ENCODE measurements around the gene SLF1. TPM values are rescaled to one million over a fixed set of nuclear protein-coding genes. Genes with fewer than 3 reads are reported as not detected.

SLF1 gene
- total RNA-seq, 1 donor from 2014 or later = 19.6 TPM

DNA sequence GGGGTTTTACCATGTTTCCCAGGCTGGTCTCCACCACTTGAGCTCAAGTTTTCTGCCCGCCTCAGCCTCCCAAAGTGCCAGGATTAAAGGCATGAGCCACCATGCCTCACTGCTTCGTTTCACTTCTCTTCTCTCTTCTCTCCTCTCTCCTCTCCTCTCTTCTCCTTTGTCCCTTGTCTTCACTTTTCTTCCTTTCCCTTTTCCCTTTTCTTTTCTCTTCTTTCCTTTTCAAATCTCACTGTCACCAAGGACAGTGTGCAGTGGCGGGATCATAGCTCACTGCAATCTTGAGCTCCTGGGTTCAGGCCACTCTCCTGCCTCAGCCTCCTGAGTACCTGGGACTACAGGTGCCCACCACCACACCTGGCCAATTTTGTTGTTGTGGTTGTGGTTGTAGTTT is 49.5 kb downstream of the SLF1 start:
- DNase-seq = no peak

DNA sequence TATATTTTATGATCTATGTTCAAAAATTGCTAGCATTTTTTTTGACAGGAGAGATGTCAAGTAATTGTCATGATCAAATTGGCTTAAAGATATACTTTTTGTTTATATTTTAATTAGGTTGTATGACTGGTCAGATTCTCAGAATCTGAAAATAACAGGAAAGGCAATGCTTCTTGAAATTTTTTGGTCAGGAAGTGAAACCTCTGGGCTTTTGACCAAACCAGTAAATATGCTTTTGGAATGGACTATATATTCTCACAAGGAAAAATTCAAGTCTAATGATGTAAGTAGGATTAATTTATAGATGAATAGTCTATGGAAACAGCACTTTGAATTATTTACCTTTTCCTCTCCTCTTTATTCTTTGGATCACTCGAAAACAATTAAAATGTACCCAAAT is 52.3 kb downstream of the SLF1 start:
- no peak for DNase-seq

DNA sequence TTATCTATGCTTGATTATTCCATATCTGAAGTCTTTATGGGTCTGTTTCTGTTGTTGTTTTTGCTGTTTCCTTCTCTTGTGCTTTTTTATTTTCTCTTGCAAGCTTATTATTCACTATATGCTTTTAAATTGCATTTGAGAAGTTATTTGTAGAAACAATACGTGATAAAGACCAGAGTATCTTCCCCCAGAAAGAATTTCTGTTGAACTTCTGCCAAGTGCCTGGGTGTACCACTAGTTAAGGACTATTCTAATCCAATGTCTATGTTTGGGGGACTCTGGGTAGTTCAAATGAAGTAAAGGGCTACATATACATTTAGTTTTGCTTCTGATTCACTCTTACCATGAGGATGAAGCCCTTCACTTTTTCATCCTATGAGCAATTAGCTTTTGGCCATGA is 54.3 kb downstream of the SLF1 start:
- no peak for DNase-seq

DNA sequence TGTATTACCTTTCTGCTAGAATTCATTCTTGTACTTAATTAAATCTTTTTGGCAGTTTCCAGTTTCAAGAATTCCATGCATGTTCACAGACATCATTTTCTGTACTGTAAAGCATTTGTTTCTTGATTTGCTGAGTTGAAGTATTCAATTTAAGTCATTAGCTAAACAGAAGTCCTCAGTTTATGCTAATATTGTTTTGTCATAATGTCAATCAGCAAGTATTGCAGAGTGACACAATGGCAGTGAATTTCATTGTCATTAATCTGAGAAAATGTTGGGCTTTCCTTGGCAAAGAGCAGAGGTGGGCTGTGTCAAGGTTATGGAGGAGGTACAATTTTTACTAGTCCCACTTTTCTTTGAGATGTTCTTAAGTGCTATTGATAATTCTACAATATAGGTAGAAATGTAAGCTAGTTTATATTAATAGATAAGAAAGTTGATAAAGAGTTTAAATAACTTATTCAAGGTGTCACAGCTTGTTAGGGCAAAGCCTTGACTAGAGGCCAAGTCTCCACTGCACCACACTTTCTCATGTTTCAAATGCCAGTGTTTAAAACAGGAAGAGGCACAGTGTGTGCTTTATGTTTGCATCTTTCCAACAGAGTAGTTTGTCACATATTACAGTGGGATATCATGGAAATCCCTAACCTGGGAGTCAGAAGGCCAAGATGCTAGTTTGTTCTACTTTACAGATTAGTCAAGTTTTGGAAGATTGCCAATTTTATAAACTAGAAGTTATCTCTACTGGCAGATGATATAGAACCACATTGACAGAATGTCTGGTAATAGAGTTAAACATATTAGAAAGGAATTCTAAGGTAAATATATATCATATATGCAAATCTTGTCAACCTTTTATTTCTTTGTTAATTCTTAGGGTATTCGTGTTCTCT is 56.3 kb downstream of the SLF1 start:
- DNase-seq = peak; percentile 23

DNA sequence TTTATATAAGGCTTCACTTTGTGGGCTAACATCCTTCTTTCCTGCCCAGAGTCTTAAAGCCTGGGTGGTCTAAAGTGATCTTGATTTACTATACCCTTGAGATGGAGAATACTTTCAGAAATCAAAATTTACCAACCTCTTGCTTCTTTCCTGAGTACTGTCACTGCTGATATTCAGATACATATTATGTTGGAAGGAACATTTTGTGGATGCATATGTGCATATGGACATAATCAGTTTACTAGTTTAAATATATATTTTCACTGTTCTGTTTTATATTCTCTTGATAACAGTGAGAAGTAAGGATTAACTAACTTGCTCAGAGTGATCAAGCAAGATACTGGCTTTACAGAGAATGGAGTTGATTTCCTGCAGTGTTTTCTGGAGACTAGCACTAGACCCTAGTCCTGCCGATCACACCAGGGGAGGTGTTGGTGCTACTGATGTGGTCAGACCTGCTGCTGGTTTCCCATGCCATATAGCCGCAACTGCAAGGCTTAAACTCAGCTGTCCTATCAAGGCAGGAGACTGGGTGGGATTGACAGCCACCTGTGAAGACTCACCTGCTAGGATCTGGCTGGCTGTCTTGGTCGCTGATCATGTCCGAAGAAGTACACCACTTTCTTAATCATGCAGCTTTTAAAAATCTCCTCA is 57.6 kb downstream of the SLF1 start:
- no peak for DNase-seq

DNA sequence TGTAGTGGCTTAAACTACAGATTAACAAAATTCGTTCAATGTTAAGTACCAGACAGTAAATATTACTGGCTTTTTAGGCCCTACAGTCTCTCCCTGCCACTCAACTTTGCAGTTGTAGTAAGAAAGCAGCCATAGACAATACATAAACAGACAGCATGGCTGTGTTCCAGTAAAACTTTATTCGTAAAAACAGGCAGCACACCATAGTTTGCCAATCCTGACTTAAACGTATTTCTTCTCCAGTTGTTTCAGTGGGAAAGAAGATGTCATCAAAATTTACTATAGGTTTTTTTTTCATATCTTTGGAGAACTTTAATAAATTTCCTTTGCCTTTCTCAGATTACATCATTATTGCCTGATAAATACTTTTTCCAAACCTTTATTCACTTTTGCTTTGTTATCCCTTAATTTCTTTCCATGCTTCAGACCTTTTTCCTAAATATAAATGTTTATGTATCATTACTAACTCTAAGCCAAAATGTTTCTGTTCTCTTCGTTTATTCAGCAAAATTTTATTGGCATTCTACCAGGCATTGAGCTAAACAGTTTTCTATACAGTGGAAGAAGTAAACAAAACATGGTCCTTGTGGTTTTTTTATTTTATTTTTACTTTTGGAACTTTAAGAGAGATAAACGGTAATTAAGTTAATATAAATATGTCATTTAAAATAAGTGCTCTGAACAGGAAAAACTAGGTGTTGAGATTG is 64.5 kb downstream of the SLF1 start:
- DNase-seq = no peak

DNA sequence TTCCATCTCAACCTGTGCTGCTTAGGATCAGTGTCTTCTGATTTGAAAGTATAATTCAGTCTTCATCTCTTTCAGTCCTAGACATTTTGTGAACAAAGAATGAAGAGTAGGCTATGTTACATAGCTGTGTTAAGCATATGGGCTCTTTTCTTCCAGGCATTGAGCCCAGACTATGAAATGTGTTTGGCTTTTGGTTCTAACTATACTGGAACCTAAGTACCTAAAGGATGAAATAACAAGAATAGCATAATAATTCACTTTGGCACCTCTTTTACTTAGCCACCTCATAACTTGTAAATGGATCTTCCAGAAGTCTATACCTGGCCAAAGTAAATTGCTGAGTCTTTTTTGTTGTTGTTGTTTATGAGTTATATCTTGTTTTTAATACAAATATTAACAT is 71.4 kb downstream of the SLF1 start:
- DNase-seq = no peak

DNA sequence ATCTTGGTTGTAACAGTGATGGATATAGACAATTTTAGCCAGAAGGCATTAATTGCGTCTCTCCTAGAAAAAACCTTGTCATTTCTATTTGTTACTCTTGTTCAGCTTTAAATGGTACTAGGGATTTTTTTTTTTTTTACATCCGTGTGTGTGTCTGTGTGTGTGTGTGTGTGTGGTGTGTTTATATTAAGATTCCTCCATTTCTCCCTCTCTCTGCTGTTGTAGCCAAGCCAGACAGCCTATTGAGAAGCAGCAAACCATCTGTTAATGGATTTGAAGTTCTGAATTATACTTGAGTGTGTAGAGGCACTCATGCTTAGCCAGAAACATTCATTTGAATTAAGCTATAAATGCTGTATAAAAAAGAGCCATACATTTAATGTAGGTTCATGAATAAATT is 72.3 kb downstream of the SLF1 start:
- DNase-seq = no peak

DNA sequence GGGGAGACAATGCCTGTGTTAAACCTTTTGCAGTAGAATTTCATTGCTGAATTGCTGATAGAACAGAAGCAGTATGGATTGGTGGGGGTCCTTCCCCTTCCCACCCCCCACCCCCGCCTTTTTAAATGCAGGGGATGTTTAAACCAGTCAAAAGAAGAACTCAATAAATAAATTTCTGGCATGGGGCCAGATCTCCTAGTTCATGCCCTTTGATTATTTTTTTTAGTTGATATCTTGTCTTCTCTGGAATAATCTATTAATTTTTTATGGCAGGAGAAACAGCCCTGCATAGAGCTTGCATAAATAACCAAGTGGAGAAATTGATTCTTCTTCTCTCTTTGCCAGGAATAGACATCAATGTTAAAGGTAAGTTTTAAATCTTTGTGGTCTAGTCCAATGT is 72.8 kb downstream of the SLF1 start:
- no peak for DNase-seq

DNA sequence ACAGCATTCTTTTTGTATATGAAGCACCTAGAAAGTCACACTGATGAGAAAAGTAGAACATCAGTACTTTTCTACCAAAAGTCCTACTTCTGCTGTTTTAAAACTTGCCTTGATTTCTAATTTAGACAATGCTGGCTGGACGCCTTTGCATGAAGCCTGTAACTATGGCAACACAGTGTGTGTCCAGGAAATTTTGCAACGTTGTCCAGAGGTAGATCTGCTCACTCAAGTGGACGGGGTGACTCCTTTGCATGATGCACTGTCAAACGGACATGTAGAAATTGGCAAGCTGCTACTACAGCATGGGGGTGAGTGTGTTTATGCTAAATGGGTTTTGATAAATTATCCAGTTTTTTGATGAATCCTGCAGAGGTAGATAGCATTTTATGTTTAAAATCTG is 73.5 kb downstream of the SLF1 start:
- peak; percentile 84 for DNase-seq

DNA sequence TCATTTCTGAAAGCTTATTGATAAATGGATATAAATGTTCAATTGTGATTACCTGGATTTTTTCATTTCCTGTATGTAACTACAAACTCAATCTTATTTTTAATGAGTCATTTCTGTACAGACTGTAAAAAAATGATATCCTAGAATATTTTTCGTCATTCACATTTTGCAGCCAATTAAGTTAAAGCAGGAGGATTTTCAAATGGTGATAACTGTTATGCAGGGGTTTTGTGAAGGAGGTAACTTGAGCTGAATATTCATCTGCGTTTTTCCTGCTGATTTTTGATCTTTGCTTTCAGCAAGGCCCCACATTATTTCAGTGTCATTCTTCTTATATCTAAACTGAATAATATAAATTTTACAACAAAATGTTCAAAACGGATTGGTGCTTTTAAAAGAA is 74.1 kb downstream of the SLF1 start:
- DNase-seq = no peak

DNA sequence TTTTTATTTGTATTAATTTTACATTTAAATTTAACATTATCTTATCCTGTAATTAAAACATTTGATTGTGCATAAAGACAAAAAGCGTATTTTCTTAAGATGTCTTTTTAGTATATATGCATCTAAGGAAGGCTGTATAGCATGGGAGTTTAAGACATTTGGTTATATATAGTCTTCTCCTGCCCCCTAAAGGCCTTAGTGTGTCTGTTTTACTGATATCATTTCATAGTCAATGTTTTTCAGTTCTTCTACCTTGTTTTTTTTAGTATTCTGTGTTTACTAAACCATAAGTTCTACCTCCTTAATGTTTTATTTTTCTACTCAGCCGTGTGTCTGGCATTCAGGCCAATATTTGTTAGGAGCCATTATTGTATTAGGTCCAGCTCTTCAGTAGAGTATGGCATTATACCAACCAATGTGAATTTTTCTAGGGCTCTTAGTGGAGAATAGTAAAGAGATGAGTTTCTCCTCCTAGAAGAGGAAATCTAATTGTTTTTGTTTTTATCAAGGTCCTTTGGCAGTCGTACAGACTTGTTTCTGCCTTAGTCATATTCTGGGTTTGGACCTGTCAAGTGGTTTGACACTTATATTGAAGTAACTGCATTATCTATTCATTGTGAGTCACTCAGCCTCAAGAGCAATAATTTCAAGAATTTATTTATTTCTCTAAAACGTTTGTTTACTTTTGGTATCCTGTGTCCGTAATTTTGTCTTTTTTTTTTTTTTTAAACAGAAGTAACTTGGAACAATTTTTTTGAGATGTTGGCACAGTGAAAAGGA is 74.8 kb downstream of the SLF1 start:
- DNase-seq = peak; percentile 63

DNA sequence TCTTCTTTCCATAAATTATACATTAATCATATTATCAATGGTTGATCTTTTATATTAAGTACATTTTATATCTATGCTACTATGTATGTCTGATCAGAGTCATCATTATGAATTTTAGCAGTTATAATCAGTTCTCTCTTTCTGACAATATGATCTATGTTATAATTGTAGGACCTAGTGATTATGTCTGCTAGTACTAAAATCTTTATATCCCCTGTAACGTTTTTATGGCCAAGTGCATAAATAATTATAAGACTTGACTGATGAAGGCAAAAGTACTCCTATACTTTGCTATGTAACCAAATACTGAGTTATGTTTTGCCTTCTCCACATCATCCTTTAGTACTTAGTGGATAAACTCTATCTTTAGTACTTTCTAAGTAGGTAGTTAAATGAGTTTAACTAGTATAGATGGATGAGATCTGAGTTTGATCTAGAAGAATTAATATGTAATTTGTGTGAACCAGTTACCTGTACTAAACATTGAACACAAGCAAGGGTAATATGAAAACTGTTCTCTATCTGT is 75.4 kb downstream of the SLF1 start:
- DNase-seq = no peak

DNA sequence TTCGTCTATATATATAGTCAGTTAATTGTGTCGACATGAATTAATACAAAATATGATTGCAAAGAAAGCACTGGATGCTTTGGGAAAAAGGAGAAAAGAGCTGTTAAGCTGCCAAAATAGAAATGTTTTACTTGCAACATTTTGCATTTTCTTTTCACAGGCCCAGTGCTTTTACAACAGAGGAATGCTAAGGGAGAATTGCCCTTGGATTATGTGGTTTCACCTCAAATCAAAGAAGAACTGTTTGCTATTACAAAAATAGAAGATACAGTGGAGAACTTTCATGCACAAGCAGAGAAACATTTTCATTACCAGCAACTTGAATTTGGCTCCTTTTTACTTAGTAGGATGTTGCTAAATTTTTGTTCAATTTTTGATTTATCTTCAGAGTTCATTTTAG is 76.2 kb downstream of the SLF1 start:
- DNase-seq = no peak

DNA sequence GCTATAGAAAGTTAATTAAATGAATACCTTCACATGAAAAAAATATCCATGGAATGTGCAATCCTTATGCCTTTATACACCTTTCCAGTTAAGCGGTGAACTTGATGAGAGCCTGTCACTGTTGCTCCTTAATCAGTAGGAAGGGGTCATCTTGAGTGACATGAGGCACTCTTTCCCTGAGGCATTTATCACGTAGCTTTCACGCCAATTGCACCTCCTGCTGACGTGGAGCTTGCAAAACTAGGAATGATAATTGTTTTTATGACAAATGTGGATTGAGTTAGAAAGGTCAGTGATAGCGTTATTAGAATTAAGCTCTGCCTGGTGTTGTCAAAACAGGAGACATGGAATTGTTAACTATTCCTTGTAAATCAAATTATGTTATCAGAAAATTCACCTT is 79.7 kb downstream of the SLF1 start:
- DNase-seq = no peak

DNA sequence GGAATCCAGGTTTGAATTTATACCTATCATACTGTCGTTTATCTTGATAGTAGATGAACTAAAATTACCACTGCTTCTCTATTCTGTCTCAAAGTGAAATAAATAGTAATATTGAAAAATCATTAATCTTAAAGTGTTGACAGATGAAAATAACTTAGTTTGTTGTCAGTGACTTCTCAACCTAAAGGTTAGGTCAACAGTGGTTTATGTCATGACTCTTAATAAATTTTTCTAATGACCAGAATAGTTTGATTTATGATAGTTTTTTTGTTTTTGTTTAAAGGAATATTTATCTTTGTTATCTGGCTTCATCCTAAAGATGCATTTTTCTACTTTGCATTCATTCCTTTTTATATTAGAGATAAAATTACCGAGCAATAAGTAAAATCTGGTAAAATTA is 81.1 kb downstream of the SLF1 start:
- DNase-seq = no peak

DNA sequence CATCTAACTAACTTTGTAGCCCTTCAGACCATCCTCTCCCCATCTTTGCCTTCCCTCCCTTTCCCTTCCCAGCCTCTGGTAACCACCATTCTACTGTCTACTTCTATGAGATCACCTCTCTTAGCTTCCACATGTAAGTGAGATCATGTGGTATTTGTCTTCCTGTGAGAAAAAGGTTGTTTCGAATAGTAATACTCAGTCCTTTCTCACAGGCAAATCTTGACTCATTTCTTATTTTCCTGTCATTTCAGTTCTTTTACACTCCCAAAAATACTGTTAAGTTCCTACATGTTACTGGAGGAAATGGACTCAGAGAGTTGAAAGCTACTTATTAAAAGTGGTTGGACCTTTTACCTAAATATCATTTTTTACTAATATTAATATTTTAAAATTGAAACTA is 82.1 kb downstream of the SLF1 start:
- peak; percentile 41 for DNase-seq

DNA sequence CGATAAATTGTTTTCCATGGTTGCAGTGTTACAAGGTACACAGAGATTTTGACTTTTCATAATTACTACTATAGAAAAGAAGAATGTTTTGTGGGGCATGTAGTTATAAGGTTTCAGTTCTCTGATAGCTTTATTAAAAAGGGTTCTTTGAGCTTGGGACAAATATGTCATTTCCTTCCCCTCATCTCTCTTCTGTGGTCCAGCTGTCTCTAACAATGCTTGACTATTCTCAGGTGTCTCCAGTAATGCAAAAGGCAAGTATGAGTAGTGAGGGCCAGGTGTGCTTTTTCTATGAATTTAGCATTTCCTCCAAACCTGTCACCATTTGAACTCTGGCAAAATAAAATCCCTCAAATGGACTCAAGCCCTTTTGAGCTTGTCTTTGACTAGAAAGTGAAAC is 84.3 kb downstream of the SLF1 start:
- no peak for DNase-seq

DNA sequence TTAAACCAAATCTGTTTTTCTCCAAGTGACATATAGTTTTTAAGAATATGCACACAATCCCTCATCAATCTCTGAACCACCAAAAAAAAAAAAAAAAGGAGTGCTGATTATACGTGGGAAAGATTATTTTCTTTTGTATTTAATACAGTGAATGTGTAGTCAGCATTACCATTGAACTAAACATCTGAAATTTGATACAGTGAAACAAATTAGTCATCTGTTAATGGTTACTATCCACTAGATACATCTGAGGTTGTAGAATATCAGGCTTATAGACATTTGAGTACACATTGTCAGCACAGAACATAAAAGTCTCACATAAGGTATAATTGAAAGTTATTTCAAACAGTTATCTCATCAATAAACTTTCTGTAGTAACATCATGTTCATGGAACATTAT is 87.0 kb downstream of the SLF1 start:
- no peak for DNase-seq

DNA sequence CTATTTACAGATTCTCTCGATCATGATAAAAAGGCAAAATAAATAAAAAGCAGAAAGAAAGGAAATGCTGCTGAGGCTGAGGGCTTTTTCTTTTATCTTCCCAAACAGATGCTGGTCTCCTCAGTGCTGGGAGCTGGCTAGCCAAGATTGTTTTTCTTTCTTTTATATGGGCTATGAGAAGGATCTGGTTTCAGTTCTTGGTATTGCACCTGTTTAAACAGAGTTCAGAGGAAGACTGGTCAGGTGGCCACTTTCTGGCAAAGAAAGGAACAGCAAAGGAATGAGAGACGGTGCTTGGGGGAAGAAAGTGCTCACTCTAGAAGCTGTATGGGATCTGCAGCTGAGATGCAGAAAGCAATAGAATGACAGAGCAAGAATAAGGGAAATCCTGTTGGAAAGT is 88.9 kb downstream of the SLF1 start:
- no peak for DNase-seq

DNA sequence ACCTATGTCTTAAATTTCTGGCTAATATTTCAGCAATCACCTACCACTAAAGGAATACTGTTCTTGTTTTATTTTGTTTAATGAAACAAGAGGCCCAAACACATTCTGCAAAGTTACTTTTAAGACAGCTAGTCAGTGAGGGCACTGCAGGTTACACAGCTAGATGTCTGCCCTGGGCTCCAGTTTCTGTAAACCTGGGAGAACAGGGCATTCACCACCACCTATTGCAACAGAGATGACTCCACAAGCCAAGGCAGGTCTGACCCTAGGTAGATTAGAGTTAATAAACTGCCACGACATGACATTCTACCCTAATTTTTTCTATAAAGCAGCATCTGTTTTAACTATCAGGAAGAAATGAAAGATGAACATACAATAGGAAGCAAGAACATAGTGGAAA is 90.8 kb downstream of the SLF1 start:
- no peak for DNase-seq

DNA sequence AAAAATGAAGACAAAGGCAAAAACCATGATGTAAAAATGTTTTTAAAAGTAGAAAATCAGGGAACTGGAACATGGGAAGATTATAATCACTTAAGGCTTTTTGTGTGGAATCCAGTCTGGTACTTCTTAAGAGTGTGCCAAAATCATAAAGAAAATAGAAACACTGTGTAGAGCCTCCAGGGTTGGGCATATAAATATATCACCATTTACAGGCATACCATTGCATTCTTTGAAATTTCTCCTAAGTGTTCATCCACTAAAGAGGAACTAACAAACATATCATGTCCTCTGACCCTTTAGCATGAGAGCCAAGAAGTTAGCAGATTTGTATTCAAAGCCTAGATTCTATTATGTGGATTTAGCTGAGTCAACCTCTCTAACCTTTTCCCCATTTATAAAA is 93.3 kb downstream of the SLF1 start:
- DNase-seq = no peak

DNA sequence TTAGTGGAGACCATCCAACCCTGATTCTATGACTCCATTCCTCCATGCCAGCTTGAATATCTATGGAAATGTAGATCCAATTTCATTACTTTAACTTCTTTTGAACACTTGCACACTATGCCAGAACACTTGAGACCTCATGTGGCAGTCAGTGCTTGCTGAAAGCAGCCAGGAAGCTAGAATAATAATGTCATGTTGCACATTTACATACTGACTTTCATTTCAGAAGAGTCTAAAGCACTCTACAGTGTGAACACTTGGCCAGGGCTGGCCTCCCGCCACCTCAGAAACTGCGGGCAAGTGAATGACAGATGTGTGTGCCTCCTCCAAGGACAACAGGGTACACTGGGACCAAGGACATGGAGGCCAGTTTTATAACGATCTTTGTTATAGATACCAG is 97.3 kb downstream of the SLF1 start:
- no peak for DNase-seq

Measured in dermis blood vessel endothelial cell (primary cell).